Activated T-helper 1 cell treated with anti-CD3 and anti-CD28 coated beads, Interleukin-12 subunit alpha, Interleukin-12 subunit beta, Interleukin-2, Interleukin-4 antibody, amounts not matched to agents 30 ng/mL and 10 ng/mL and 1 ng/mL, durations not matched to agents 14 hours and 24 hours and 36 hours (primary cell): Measurements from ENCODE around the gene SDCCAG8. TPM values are rescaled to one million over a fixed set of nuclear protein-coding genes. Genes with fewer than 3 reads are reported as not detected.

ENCODE experiments used
- DNase-seq: peaks from one replicate; pipeline ENCODE4 v3.0.0; 2021; ENCODE audit warnings: low spot score
- H3K27ac Mint-ChIP-seq: one replicate; pipeline ENCODE4 v1.8.0; 2021; ENCODE audit warnings: mild to moderate bottlenecking, mixed read lengths
- H3K27me3 Mint-ChIP-seq: one replicate; pipeline ENCODE4 v1.8.0; 2022; ENCODE audit warnings: mild to moderate bottlenecking, moderate library complexity, mixed read lengths; ENCODE audit not compliant: insufficient read depth
- H3K36me3 Mint-ChIP-seq: one replicate; pipeline ENCODE4 v1.8.0; 2021; ENCODE audit warnings: low read depth, mixed read lengths
- H3K4me1 Mint-ChIP-seq: one replicate; pipeline ENCODE4 v1.8.0; 2021; ENCODE audit warnings: low read depth, mixed read lengths
- H3K4me3 Mint-ChIP-seq: one replicate; pipeline ENCODE4 v1.8.0; 2021; ENCODE audit warnings: mild to moderate bottlenecking, moderate library complexity, mixed read lengths
- H3K9me3 Mint-ChIP-seq: one replicate; pipeline ENCODE4 v1.8.0; 2021; ENCODE audit warnings: mixed read lengths
- intact Hi-C: fragments of 100-400 bp; cut with micrococcal nuclease; formaldehyde crosslinking; loops from one replicate; pipeline ENCODE4 v1.15.1; 2024
- total RNA-seq: library from RNA; stranded (reverse); gene quantifications from 2 replicates; pipeline ENCODE4 v1.2.3, GENCODE V29; 2022

The SDCCAG8 gene
- total RNA-seq, 1 donor from 2014 or later, result 17.6 TPM

- Mint-ChIP-seq H3K27ac (no peak overlapping the region), H3K36me3 (peaks cover 9% of the 10 kb centered on the region), H3K4me3 (no peak overlapping the region), H3K4me1 (peaks cover 44% of the 10 kb centered on the region), H3K27me3 (no peaks in the 10 kb centered on the region), H3K9me3 (no peaks in the 10 kb centered on the region)
- intact Hi-C loops, result no loop called here
- no peak for DNase-seq
Observed at GRCh38 chr1:243413431-243414151, 157.8 kb downstream of the SDCCAG8 start.

- Mint-ChIP-seq H3K27me3 (no peaks in the 10 kb centered on the region), H3K4me3 (no peak overlapping the region), H3K9me3 (no peaks in the 10 kb centered on the region), H3K4me1 (peaks cover 44% of the 10 kb centered on the region), H3K36me3 (peaks cover 12% of the 10 kb centered on the region), H3K27ac (no peak overlapping the region)
- intact Hi-C loops, result no loop called here
- DNase-seq, result no peak
Observed at GRCh38 chr1:243414152-243414494, 158.3 kb downstream of the SDCCAG8 start.

- H3K4me3 Mint-ChIP-seq, result peak overlapping the region; percentile 39
- peaks cover 16% of the 10 kb centered on the region for H3K36me3 Mint-ChIP-seq
- intact Hi-C loops, result loop anchor here (1.0 to 5.0 kb wide), 6 partner anchors 71 to 903 kb away; partner anchors contain the start of gene CEP170
- DNase-seq, result no peak
- H3K9me3 Mint-ChIP-seq, result no peaks in the 10 kb centered on the region
- H3K27me3 Mint-ChIP-seq, result no peaks in the 10 kb centered on the region
- peaks cover 59% of the 10 kb centered on the region for H3K4me1 Mint-ChIP-seq
- peak overlapping the region; percentile 64 for H3K27ac Mint-ChIP-seq
Observed at GRCh38 chr1:243415663-243416408, 160.0 kb downstream of the SDCCAG8 start.

- Mint-ChIP-seq H3K4me3 (peak overlapping the region; percentile 39), H3K27ac (peak overlapping the region; percentile 64), H3K36me3 (peaks cover 16% of the 10 kb centered on the region)
Observed at GRCh38 chr1:243416495-243416894, 160.7 kb downstream of the SDCCAG8 start.

GRCh38 chr1:243420016-243420945, 164.4 kb downstream of the SDCCAG8 start:
- DNase-seq, result no peak

More at GRCh38 chr1:243416495-243416894, 160.7 kb downstream of the SDCCAG8 start:
- H3K4me1 Mint-ChIP-seq, result peaks cover 66% of the 10 kb centered on the region
- H3K9me3 Mint-ChIP-seq, result no peaks in the 10 kb centered on the region
- no peaks in the 10 kb centered on the region for H3K27me3 Mint-ChIP-seq
- DNase-seq, result no peak
- intact Hi-C loops, result loop anchor here (1.0 to 5.0 kb wide), 6 partner anchors 72 to 902 kb away; partner anchors contain the start of gene CEP170

GRCh38 chr1:243420946-243421685, 165.3 kb downstream of the SDCCAG8 start:
- no peaks in the 10 kb centered on the region for H3K27me3 Mint-ChIP-seq
- intact Hi-C loops, result loop anchor here (2.0 to 5.0 kb wide), 4 partner anchors 168 to 1181 kb away; no protein-coding TSS in a partner anchor
- H3K4me1 Mint-ChIP-seq, result peaks cover 50% of the 10 kb centered on the region

More at GRCh38 chr1:243420016-243420945, 164.4 kb downstream of the SDCCAG8 start:
- Mint-ChIP-seq H3K27me3 (no peaks in the 10 kb centered on the region), H3K9me3 (no peaks in the 10 kb centered on the region), H3K36me3 (peaks cover 14% of the 10 kb centered on the region), H3K4me3 (no peak overlapping the region), H3K4me1 (peaks cover 59% of the 10 kb centered on the region), H3K27ac (no peak overlapping the region)
- intact Hi-C loops, result loop anchor here (2.0 to 5.0 kb wide), 4 partner anchors 169 to 1182 kb away; no protein-coding TSS in a partner anchor

GRCh38 chr1:243421784-243422183, 165.9 kb downstream of the SDCCAG8 start:
- Mint-ChIP-seq H3K4me1 (peaks cover 44% of the 10 kb centered on the region), H3K9me3 (no peaks in the 10 kb centered on the region), H3K27ac (peak overlapping the region; percentile 57), H3K36me3 (peaks cover 11% of the 10 kb centered on the region), H3K27me3 (no peaks in the 10 kb centered on the region), H3K4me3 (peak overlapping the region; percentile 61)
- intact Hi-C loops, result loop anchor here (2.0 to 5.0 kb wide), 4 partner anchors 167 to 1181 kb away; no protein-coding TSS in a partner anchor
- DNase-seq, result peak; percentile 52

More at GRCh38 chr1:243420946-243421685, 165.3 kb downstream of the SDCCAG8 start:
- Mint-ChIP-seq H3K9me3 (no peaks in the 10 kb centered on the region), H3K4me3 (peak overlapping the region; percentile 61), H3K36me3 (peaks cover 14% of the 10 kb centered on the region), H3K27ac (peak overlapping the region; percentile 57)
- DNase-seq, result no peak

GRCh38 chr1:243422362-243422761, 166.5 kb downstream of the SDCCAG8 start:
- H3K27me3 Mint-ChIP-seq, result no peaks in the 10 kb centered on the region
- peaks cover 15% of the 10 kb centered on the region for H3K36me3 Mint-ChIP-seq
- peak overlapping the region; percentile 61 for H3K4me3 Mint-ChIP-seq
- DNase-seq, result no peak
- no peaks in the 10 kb centered on the region for H3K9me3 Mint-ChIP-seq
- peaks cover 38% of the 10 kb centered on the region for H3K4me1 Mint-ChIP-seq
- no peak overlapping the region for H3K27ac Mint-ChIP-seq
- intact Hi-C loops, result loop anchor here (5.0 kb wide), 3 partner anchors 325 to 1180 kb away; no protein-coding TSS in a partner anchor

- Mint-ChIP-seq H3K36me3 (peaks cover 10% of the 10 kb centered on the region), H3K4me3 (no peak overlapping the region), H3K27me3 (no peaks in the 10 kb centered on the region), H3K9me3 (no peaks in the 10 kb centered on the region), H3K4me1 (no peaks in the 10 kb centered on the region), H3K27ac (no peak overlapping the region)
- intact Hi-C loops, result no loop called here
- DNase-seq, result no peak
Observed at GRCh38 chr1:243428084-243428483, 172.2 kb downstream of the SDCCAG8 start.

GRCh38 chr1:243428617-243429342, 172.9 kb downstream of the SDCCAG8 start:
- Mint-ChIP-seq H3K36me3 (peaks cover 10% of the 10 kb centered on the region), H3K27ac (no peak overlapping the region), H3K4me3 (no peak overlapping the region), H3K4me1 (no peaks in the 10 kb centered on the region), H3K9me3 (no peaks in the 10 kb centered on the region), H3K27me3 (no peaks in the 10 kb centered on the region)
- intact Hi-C loops, result no loop called here
- DNase-seq, result no peak

- peaks cover 10% of the 10 kb centered on the region for H3K36me3 Mint-ChIP-seq
- no peak overlapping the region for H3K4me3 Mint-ChIP-seq
Observed at GRCh38 chr1:243431591-243431990, 175.8 kb downstream of the SDCCAG8 start.

More at GRCh38 chr1:243431591-243431990, 175.8 kb downstream of the SDCCAG8 start:
- Mint-ChIP-seq H3K9me3 (no peaks in the 10 kb centered on the region), H3K4me1 (no peaks in the 10 kb centered on the region), H3K27ac (peak overlapping the region; percentile 2), H3K27me3 (no peaks in the 10 kb centered on the region)
- DNase-seq, result no peak
- intact Hi-C loops, result no loop called here
